Caki2 (cell line): ENCODE measurements around the gene MX1. TPM values are rescaled to one million over a fixed set of nuclear protein-coding genes. Genes with fewer than 3 reads are reported as not detected.

Experiments used
- DNase-seq: peaks from one replicate; pipeline ENCODE4 v3.0.0-alpha.2; 2015; ENCODE audit warnings: low read depth
- in situ Hi-C: cut with HindIII; loops from 2 replicates; pipeline ENCODE4 v1.10.0; 2016; ENCODE audit warnings: low sequenced_read_pairs, low pct_unique_long_range_greater_than_20kb, mixed read lengths
- total RNA-seq: library from RNA; depleted of rRNA; stranded (reverse); fragments of >200 nt; shearing (Covaris generic); gene quantifications from 2 replicates; pipeline ENCODE4 v1.2.3, GENCODE V29; 2014; ENCODE audit warnings: low replicate concordance; rRNA removed

MX1 gene, protein sequence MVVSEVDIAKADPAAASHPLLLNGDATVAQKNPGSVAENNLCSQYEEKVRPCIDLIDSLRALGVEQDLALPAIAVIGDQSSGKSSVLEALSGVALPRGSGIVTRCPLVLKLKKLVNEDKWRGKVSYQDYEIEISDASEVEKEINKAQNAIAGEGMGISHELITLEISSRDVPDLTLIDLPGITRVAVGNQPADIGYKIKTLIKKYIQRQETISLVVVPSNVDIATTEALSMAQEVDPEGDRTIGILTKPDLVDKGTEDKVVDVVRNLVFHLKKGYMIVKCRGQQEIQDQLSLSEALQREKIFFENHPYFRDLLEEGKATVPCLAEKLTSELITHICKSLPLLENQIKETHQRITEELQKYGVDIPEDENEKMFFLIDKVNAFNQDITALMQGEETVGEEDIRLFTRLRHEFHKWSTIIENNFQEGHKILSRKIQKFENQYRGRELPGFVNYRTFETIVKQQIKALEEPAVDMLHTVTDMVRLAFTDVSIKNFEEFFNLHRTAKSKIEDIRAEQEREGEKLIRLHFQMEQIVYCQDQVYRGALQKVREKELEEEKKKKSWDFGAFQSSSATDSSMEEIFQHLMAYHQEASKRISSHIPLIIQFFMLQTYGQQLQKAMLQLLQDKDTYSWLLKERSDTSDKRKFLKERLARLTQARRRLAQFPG
- total RNA-seq: 4.8 and 9.3 TPM in 2 replicates

DNA sequence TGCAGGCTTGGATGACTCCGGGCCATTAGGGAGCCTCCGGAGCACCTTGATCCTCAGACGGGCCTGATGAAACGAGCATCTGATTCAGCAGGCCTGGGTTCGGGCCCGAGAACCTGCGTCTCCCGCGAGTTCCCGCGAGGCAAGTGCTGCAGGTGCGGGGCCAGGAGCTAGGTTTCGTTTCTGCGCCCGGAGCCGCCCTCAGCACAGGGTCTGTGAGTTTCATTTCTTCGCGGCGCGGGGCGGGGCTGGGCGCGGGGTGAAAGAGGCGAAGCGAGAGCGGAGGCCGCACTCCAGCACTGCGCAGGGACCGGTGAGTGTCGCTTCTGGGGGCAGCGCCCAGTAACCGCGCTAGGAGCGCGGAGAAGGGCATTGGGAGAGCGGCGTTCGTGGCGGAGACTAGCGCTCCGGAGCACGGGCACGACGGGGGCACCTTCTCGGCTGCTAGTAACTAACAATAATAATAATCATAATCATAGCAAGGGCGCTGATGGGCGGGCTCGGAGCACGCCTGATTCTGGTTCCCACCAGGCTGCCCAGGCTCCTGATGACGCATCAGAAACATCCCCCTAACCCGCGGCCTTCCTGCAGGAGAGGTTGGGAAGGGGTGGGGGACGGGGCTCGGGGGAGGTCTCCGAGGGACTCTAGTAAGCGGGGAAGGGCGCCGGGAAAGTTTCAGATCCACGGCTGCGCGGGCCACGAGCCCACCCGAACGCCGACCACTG is at the start of gene MX1:
MX1 (plus strand) TSS at position 286 of the 722 bp plus-strand sequence. CDS start 5,832 bp downstream, outside the sequence.
- in situ Hi-C loops: no loop called here
- DNase-seq: no peak

DNA sequence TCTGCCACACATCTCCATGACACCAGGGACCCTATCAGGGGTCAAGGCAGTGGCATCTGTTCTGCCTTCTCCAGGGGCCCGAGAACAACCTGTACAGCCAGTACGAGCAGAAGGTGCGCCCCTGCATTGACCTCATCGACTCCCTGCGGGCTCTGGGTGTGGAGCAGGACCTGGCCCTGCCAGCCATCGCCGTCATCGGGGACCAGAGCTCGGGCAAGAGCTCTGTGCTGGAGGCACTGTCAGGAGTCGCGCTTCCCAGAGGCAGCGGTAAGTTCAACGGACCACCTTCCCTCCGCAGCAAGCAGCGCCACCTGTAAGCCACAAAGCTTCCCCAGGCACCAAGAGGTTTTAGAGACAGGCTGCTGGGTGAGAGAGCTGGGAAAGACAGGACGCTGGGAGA is 48.3 kb upstream of the MX1 start:
- in situ Hi-C loops: no loop called here
- no peak for DNase-seq

DNA sequence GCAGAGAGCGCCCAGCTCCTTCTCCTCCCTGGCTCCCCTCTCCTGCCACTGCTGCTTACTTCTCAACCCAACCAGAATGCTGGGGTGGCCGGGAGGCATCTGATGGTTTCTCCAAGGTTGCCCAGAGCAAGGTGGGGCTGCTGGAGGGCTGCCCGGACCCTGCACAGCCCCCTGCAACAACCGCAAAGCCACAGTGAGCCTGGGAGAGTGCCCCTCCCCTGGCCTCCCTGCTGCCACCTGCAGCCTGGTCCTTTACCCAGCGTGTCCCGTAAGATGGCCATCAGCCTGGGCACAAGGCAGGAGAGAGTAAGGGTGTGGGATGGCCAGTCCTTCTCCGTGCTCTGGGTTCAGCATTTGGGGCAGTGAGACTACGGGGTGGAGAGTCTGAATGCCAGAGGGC is 47.2 kb upstream of the MX1 start:
- DNase-seq: no peak
- in situ Hi-C loops: no loop called here

DNA sequence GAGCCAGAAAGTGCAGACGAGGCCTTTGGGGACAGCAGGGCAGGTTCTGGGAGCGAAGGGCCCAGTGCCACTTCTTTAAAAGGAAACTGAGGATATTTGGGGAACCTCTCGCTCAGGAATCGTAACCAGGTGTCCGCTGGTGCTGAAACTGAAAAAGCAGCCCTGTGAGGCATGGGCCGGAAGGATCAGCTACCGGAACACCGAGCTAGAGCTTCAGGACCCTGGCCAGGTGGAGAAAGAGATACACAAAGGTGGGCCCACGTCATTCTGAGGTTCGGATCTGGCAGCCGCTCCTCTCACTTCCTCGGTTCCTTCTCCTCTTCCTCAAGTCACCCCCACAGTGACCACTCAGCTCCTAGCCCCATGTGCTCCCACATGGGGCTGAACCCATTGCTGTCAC is 46.1 kb upstream of the MX1 start:
- no peak for DNase-seq
- in situ Hi-C loops: no loop called here

DNA sequence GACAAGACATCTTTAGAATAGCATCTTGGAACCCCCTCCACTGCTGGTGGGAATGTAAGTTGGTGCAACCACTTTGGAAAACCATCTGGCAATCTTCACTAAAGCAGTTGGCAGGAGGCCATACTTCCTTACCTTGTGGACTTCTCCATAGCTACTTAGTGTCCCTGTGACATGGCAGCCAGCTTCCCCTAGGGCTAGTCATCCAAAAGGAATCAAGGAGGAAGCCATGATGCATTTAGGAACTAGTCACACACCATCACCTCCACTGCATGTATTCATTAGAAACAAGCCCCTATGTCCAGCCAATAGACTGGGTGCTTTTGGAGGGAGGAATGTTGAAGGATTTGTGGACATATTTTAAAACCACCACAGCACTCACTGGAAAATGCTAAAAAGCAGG is 44.3 kb upstream of the MX1 start:
- in situ Hi-C loops: no loop called here
- no peak for DNase-seq

DNA sequence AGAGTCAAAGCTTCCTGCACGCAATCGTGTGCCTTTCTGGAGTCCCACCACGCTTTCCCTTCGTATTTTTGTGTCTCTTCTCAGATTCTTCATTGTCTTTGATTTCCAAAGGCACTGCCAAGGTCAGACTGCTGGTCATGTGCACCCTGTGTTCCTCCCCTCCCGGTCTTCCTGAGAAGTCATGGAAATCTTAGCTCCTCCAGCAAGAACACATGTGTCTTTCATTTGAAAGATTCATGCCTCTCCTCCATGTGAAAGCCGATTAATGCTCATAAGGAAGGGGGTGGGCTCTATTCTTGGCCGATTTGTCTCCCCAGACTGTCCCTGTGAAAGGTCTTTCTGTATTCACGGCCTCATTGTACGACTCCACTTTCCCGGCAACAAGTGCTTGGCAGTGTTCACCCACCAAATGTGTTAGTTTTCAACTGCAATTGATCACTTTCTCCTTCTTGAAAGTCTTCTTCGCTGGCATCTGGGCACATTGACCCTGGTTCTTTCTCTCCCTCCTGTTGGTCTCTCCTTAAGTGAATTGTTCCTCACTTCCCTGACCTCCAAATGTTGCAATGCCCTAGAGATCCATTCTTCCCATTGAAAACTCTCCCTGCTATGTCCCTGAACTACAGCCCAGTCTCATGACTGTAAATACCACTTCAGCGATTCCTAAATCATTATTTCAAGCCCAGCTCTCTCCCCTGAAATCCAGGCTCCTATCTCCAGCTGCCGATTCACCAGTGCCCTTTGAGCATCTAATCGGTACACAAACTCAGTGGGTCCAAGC is 38.8 kb upstream of the MX1 start:
- in situ Hi-C loops: no loop called here
- DNase-seq: no peak

DNA sequence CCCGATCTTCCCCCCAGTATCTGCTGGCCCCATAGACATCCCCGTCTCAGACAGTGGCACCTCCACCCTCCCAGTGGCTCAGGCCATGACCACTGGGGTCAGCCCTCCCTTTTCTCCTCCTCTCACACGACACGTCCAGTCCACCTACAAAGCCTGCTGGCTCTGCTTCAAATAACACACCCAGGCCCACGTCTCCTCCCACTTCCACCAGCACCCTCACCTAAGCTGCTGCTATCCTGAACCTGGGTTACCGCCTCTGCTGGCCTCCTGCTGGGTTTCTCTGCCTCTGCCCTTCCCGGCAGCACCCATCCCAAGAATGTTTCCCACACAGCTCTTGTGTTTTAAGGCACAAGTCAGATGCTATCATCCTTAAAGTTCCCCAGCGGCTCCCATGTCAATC is 38.2 kb upstream of the MX1 start:
- no peak for DNase-seq
- in situ Hi-C loops: no loop called here

DNA sequence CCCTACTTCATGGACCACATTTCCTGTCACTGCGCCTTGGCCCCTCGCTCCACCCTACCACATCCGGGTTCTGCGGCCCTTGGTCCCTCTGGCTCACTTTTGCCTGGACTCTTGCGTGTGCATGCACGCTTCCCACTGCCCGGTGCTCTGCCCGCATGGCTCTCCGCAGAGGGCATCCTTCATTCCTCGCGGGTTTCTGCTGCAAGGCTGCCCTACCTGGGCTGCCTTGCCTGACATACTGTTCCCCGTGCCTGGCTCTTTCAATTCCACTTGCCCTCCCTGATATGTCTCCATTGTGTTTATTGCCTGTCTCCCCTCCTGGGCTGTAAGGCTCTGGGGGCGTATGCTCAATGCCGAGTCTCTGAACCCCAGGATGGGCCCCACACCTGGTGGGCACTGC is 37.8 kb upstream of the MX1 start:
- DNase-seq: no peak
- in situ Hi-C loops: no loop called here

DNA sequence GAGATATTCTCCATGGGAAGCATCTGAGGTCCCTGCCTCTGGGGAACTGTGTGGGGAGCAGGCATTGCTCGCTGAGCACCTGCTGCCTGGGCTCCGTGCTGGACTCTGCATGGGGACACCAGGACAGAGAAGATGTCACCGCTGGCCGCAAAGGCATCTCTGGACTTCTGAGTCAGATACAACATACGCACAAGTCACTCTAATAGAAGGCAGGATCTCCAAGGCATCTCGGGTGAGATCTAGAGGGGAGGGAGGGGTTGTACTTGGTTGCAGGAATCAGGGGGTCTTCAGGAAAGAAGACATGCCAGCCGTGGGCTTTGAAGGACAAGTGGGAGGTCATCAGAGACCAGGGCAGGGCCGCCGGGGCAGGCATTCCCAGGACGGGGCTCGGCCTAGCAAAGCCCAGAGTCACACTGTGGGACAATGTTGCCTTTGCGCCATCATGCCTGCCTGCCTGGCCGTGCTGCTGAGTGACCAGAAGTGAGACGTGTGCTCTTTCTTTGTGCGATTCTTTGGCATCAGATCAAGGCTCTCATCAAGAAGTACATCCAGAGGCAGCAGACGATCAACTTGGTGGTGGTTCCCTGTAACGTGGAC is 35.9 kb upstream of the MX1 start:
- in situ Hi-C loops: no loop called here
- no peak for DNase-seq

DNA sequence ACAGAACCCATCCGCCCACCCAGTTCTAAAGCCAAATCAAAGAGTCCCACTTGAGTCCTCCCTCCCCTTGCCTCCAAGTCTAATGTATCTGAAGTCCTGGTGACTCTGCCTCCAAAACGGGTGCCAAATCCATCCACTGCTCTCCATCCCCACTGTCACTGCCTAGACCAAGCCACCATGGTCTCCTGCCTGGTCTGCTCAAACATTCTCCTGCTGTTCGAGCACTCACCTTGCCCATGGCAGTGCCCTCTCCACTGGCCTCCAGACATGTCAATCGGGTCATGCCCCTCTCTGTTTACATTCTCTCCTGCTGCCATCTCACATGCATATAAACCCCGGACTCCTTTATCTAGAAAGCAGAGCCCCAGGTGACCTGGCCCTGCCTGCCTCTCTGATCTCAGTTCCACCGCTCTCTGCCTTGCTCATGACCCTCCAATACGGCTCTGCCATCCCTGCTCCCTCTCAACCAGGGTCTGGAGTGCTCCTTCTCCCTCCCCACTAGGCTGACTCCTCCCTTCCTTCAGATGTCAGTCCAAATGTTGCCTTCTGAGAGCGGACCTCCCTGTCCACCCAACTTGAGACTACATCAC is 32.1 kb upstream of the MX1 start:
- no peak for DNase-seq
- in situ Hi-C loops: no loop called here

DNA sequence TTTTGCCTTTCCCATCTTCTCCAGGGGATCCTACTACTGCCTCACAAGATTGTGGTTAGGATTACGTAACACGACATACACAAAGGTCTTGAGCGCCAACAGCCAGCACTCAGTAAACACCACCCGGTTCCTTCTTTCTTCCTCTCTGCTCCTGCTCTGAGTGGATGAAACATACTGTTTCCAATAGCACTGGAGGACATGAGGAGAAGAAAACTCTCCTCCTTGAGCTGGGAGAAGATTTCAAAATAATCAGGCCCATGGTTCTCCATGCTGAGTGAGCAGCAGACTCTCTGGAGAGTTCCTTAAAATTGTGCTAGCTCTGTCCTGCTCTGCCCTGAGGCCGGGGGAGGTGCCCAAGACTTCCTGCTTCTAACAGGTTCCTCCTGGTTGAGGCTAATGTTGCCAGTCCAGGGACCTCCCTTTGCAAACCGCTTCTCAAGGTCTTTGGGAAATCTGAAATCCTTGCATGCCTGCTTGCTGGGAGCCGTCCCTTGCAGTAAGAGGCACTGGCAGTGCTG is 29.4 kb upstream of the MX1 start:
- no peak for DNase-seq
- in situ Hi-C loops: no loop called here

DNA sequence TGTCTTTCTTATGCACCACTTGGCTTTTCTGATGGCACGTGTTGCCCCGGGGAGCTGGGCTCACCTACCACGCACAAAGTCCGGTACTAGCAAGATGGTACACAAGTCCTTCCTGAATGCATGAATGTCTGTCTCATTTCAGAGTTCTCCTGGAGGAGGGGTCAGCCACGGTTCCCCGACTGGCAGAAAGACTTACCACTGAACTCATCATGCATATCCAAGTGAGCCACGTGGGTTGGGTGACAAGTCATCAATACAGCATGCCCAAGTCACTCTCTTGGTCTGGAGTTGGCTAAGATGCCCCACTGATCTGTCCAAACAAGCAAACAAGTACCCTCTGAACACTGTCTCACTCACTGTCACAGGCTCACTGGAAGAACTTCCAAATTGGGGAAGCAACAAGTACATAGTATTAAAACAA is 28.6 kb upstream of the MX1 start:
- in situ Hi-C loops: no loop called here
- peak; percentile 31 for DNase-seq

DNA sequence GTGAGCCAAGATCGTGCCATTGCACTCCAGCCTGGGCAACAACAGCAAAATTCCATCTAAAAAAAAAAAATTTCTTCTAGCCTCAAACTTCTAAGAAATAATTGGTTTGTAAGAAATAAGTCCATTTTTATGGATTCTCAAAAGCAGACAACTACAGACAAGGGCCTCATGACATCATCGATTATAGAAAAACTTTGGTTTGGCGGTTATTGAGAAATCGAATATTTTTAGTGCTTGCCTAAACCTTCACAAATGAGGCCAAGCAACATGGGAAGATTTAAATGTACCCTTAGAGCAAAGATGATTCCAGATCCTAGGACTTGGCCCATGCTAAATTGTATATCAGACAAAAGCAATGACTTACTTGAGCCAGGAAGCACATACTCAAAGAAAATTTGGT is 27.8 kb upstream of the MX1 start:
- no peak for DNase-seq
- in situ Hi-C loops: no loop called here

DNA sequence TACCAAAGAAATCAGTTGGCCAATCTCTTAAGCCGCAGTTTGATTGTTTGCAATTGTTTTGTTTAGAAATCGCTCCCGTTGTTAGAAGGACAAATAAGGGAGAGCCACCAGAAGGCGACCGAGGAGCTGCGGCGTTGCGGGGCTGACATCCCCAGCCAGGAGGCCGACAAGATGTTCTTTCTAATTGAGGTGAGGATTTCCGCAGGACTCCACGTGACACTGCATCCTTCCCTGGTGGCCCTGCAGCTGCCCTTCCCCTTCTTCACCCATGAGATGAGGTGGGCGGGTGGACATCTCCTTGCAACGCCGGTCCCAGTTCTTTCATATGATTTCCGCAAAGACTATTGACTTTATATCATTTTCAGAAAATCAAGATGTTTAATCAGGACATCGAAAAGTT is 27.2 kb upstream of the MX1 start:
- in situ Hi-C loops: no loop called here

DNA sequence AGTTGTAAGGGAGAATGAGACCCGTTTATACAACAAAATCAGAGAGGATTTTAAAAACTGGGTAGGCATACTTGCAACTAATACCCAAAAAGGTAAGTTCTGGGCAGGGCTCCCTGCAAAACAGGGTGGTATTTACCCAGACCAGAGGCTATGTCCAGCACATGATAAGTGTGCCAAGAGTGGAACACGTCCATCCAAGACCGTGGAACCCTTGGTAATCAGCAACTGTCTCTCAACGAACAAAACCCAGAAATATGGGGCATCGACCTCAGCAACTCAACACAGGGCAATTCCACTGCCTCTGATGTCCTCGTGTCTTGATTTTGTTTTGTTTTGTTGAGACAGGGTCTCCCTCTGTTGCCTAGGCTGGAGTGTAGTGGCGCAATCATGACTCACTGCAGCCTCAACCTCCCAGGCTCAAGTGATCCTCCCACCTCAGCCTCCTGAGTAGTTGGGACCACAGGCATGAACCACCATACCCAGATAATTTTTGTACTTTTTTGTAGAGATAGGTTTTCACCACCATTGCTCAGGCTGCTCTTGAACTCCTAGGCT is 26.7 kb upstream of the MX1 start:
- no peak for DNase-seq
- in situ Hi-C loops: no loop called here

More for the DNA sequence above, 27.2 kb upstream of the MX1 start:
- no peak for DNase-seq

DNA sequence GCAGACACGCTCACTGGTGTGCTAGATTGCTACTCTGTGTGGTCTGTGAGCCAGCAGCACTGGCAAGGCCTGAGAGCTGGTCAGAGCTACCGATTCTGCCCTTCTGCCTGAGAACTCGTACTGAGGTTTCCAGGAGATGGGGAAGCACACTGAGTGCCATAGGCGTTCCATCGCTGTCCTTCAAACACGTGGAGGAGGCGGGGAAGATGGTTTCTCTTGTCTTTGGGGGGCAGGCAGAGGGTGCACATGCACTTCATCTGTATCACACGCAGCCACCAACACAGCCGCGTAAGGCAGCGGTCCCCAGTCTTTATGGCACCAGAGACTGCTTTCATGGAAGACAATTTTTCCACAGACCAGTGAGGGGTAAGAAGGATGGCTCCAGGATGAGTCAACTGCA is 23.8 kb upstream of the MX1 start:
- in situ Hi-C loops: no loop called here
- no peak for DNase-seq

DNA sequence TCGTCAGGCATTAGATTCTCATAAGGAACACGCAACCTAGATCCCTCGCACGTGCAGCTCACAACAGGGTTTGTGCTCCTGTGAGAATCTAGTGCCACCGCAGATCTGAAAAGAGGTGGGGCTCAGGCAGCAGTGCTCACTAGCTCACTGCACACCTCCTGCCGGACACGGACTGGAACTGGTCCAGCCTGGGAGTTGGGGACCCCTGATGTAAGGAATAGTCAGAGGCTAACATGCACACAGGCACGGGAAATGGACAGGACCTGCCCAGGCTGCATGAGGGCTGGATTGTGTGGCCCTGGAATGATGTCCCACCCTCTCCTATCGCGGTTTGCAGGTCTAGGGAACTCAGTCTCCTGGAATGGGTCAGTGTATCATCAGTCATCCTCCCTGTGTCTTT is 23.2 kb upstream of the MX1 start:
- in situ Hi-C loops: no loop called here
- no peak for DNase-seq
